ENCODE results near the gene GPATCH3.
"Not testable (repeated sequence)": the region's sequence is repeated elsewhere in the genome, so short reads cannot be mapped to it uniquely, and the experiment has no call there.

Gene GPATCH3

GRCh38 chr1:26879793-26880192 is 20.5 kb downstream of the GPATCH3 start:
- no peak overlapping the region for H3K9ac ChIP-seq (ENCODE audit: low read depth, low read length, poor library complexity, severe bottlenecking)
- H3K9me3 ChIP-seq (ENCODE audit: insufficient read depth, low read depth, low read length) = no peaks in the 10 kb centered on the region
- no peaks in the 10 kb centered on the region for H3K9me2 ChIP-seq (replicated peaks; ENCODE audit: low read depth, low read length)
- H3K4me2 ChIP-seq (ENCODE audit: low read depth, low read length, poor library complexity, severe bottlenecking) = no peak overlapping the region
- no peak overlapping the region for H2AFZ ChIP-seq (ENCODE audit: low read length)
- TF ChIP-seq EZH2phosphoT487 (IDR thresholded peaks at IDR 0.05; ENCODE audit: borderline replicate concordance) = no peak
- TF ChIP-seq CTCF (conservative IDR thresholded peaks at IDR 0.05; ENCODE audit: low read length) = no peak
- H4K20me1 ChIP-seq (ENCODE audit: insufficient read depth, low read length, poor library complexity, severe bottlenecking) = no peaks in the 10 kb centered on the region
- no peaks in the 10 kb centered on the region for H3K79me2 ChIP-seq (ENCODE audit: insufficient read depth, low read length)
- no peak overlapping the region for H3K4me3 ChIP-seq (ENCODE audit: low read length, poor library complexity, severe bottlenecking)
- H3K27me3 ChIP-seq (ENCODE audit: insufficient read depth, low read length, poor library complexity, severe bottlenecking) = no peaks in the 10 kb centered on the region
- H3F3A ChIP-seq (ENCODE audit: low read depth) = no peaks in the 10 kb centered on the region
- H3K4me1 ChIP-seq (ENCODE audit: insufficient read depth, low read length, poor library complexity, severe bottlenecking) = no peaks in the 10 kb centered on the region
- peaks cover 54% of the 10 kb centered on the region; the same call in 1 of the 2 replicates for H3K36me3 ChIP-seq (ENCODE audit: insufficient read depth, low read length)

GRCh38 chr1:26877326-26877725 is 22.9 kb downstream of the GPATCH3 start:
- peaks cover 30% of the 10 kb centered on the region; the same call in 1 of the 2 replicates for H3K36me3 ChIP-seq (ENCODE audit: insufficient read depth, low read length)
- no peaks in the 10 kb centered on the region for H3K79me2 ChIP-seq (ENCODE audit: insufficient read depth, low read length)
- no peaks in the 10 kb centered on the region for H3K9me2 ChIP-seq (replicated peaks; ENCODE audit: low read depth, low read length)
- H3K4me1 ChIP-seq (ENCODE audit: insufficient read depth, low read length, poor library complexity, severe bottlenecking) = no peaks in the 10 kb centered on the region
- no peaks in the 10 kb centered on the region for H3F3A ChIP-seq (ENCODE audit: low read depth)
- TF ChIP-seq CTCF (conservative IDR thresholded peaks at IDR 0.05; ENCODE audit: low read length) (no peak), EZH2phosphoT487 (IDR thresholded peaks at IDR 0.05; ENCODE audit: borderline replicate concordance) (no peak)
- no peaks in the 10 kb centered on the region for H4K20me1 ChIP-seq (ENCODE audit: insufficient read depth, low read length, poor library complexity, severe bottlenecking)
- H2AFZ ChIP-seq (ENCODE audit: low read length) = no peak overlapping the region
- no peak overlapping the region for H3K9ac ChIP-seq (ENCODE audit: low read depth, low read length, poor library complexity, severe bottlenecking)
- no peaks in the 10 kb centered on the region for H3K27me3 ChIP-seq (ENCODE audit: insufficient read depth, low read length, poor library complexity, severe bottlenecking)
- H3K4me2 ChIP-seq (ENCODE audit: low read depth, low read length, poor library complexity, severe bottlenecking) = no peak overlapping the region
- H3K4me3 ChIP-seq (ENCODE audit: low read length, poor library complexity, severe bottlenecking) = no peak overlapping the region
- no peaks in the 10 kb centered on the region for H3K9me3 ChIP-seq (ENCODE audit: insufficient read depth, low read depth, low read length)

- H3K9ac ChIP-seq (ENCODE audit: low read depth, low read length, poor library complexity, severe bottlenecking) = no peak overlapping the region
- no peaks in the 10 kb centered on the region for H3K4me1 ChIP-seq (ENCODE audit: insufficient read depth, low read length, poor library complexity, severe bottlenecking)
- H2AFZ ChIP-seq (ENCODE audit: low read length) = no peak overlapping the region
- H4K20me1 ChIP-seq (ENCODE audit: insufficient read depth, low read length, poor library complexity, severe bottlenecking) = no peaks in the 10 kb centered on the region
- H3K9me3 ChIP-seq (ENCODE audit: insufficient read depth, low read depth, low read length) = no peaks in the 10 kb centered on the region
- no peak overlapping the region for H3K4me3 ChIP-seq (ENCODE audit: low read length, poor library complexity, severe bottlenecking)
- no peaks in the 10 kb centered on the region for H3F3A ChIP-seq (ENCODE audit: low read depth)
- no peaks in the 10 kb centered on the region for H3K79me2 ChIP-seq (ENCODE audit: insufficient read depth, low read length)
- H3K4me2 ChIP-seq (ENCODE audit: low read depth, low read length, poor library complexity, severe bottlenecking) = no peak overlapping the region
- TF ChIP-seq CTCF (conservative IDR thresholded peaks at IDR 0.05; ENCODE audit: low read length) (no peak), EZH2phosphoT487 (IDR thresholded peaks at IDR 0.05; ENCODE audit: borderline replicate concordance) (no peak)
- H3K27me3 ChIP-seq (ENCODE audit: insufficient read depth, low read length, poor library complexity, severe bottlenecking) = no peaks in the 10 kb centered on the region
- H3K9me2 ChIP-seq (replicated peaks; ENCODE audit: low read depth, low read length) = no peaks in the 10 kb centered on the region
- peaks cover 16% of the 10 kb centered on the region; the same call in 1 of the 2 replicates for H3K36me3 ChIP-seq (ENCODE audit: insufficient read depth, low read length)
These were observed 25.4 kb downstream of the GPATCH3 start for GRCh38 chr1:26874896-26875295.

- H2AFZ ChIP-seq (ENCODE audit: low read length); H3K4me2 ChIP-seq (ENCODE audit: low read depth, low read length, poor library complexity, severe bottlenecking); H3K79me2 ChIP-seq (ENCODE audit: insufficient read depth, low read length); H3K4me3 ChIP-seq (ENCODE audit: low read length, poor library complexity, severe bottlenecking); H3K9me2 ChIP-seq (replicated peaks; ENCODE audit: low read depth, low read length); H3K9ac ChIP-seq (ENCODE audit: low read depth, low read length, poor library complexity, severe bottlenecking); H3F3A ChIP-seq (ENCODE audit: low read depth); H3K27me3 ChIP-seq (ENCODE audit: insufficient read depth, low read length, poor library complexity, severe bottlenecking); H3K4me1 ChIP-seq (ENCODE audit: insufficient read depth, low read length, poor library complexity, severe bottlenecking); H3K9me3 ChIP-seq (ENCODE audit: insufficient read depth, low read depth, low read length); H4K20me1 ChIP-seq (ENCODE audit: insufficient read depth, low read length, poor library complexity, severe bottlenecking); H3K36me3 ChIP-seq (ENCODE audit: insufficient read depth, low read length): not testable (repeated sequence)
These were observed 27.2 kb downstream of the GPATCH3 start for GRCh38 chr1:26873097-26873496.
